HepG2 (cell line): Measurements from ENCODE around the gene C21orf58. TPM values are rescaled to one million over a fixed set of nuclear protein-coding genes. Genes with fewer than 3 reads are reported as not detected.

ENCODE experiments used
- CC2D1A ChIP-seq: sonication (generic); formaldehyde crosslinking; IDR thresholded peaks from 2 replicates; pipeline ENCODE4 v1.8.1; 2023; ENCODE audit warnings: mild to moderate bottlenecking, missing genetic modification reagents
- ERF ChIP-seq: IDR thresholded peaks from 2 replicates; pipeline ENCODE4 v1.6.1; 2018; ENCODE audit warnings: missing biosample characterization, missing genetic modification reagents
- HNF4A ChIP-seq: sonication (generic); formaldehyde crosslinking; IDR thresholded peaks from 2 replicates; pipeline ENCODE4 v1.4.0; 2020; ENCODE audit warnings: missing genetic modification reagents
- MAFG ChIP-seq: sonication (generic); formaldehyde crosslinking; IDR thresholded peaks from 2 replicates; pipeline ENCODE4 v1.5.1; 2020; ENCODE audit warnings: mild to moderate bottlenecking, missing genetic modification reagents
- MTF2 ChIP-seq: sonication (generic); formaldehyde crosslinking; IDR thresholded peaks from 2 replicates; pipeline ENCODE4 v1.5.0; 2020; ENCODE audit warnings: missing genetic modification reagents, borderline replicate concordance
- NAIF1 ChIP-seq: sonication (generic); formaldehyde crosslinking; IDR thresholded peaks from 2 replicates; pipeline ENCODE4 v1.5.0; 2020; ENCODE audit warnings: mild to moderate bottlenecking, missing genetic modification reagents, borderline replicate concordance
- RBM39 ChIP-seq: fragments of 200-400 bp; formaldehyde crosslinking; IDR thresholded peaks from one replicate; pipeline ENCODE4 v1.6.1; 2018; ENCODE audit warnings: antibody characterized with exemption, mild to moderate bottlenecking, low read depth, low read length; ENCODE audit not compliant: poor library complexity, severe bottlenecking
- SP140L ChIP-seq: sonication (generic); formaldehyde crosslinking; IDR thresholded peaks from 2 replicates; pipeline ENCODE4 v1.4.0; 2020; ENCODE audit warnings: missing genetic modification reagents, borderline replicate concordance
- ZNF143 ChIP-seq: sonication (generic); formaldehyde crosslinking; IDR thresholded peaks from 2 replicates; pipeline ENCODE4 v1.4.0; 2020; ENCODE audit warnings: missing genetic modification reagents
- ZNF207 ChIP-seq: fragments of 450-650 bp; IDR thresholded peaks from 2 replicates; pipeline ENCODE4 v1.6.1; 2016; ENCODE audit warnings: antibody characterized with exemption, borderline replicate concordance
- polyA plus RNA-seq, 8 experiments: library from polyadenylated mRNA; depleted of rRNA in 3 of 8; stranded (reverse) in 7 of 8; unstranded in 1 of 8; fragments of >200 nt; fragmentation: Illumina TruSeq in 4 of 8; extraction: Trizol in 4 of 8; gene quantifications; 2 replicates each; pipeline versions ENCODE4 v1.2.1 to v1.2.3, GENCODE V29; 2011 to 2016; ENCODE audit warnings: low read depth in 4 of 8, missing spikeins in 1 of 8, mixed read lengths in 1 of 8; ENCODE audit not compliant: insufficient read depth in 1 of 8
- total RNA-seq, 5 experiments: library from RNA; depleted of rRNA; stranded (reverse); fragments of >200 nt; fragmentation: Illumina TruSeq; extraction: Trizol; gene quantifications; 2 replicates each; pipeline ENCODE4 v1.2.3, GENCODE V29; 2016; ENCODE audit warnings: low read depth in 1 of 5
- TF ChIP-seq, protein P1 (sequence below): sonication (generic); formaldehyde crosslinking; IDR thresholded peaks from 2 replicates; pipeline ENCODE4 v1.9.0; 2021; ENCODE audit warnings: missing genetic modification reagents, mild to moderate bottlenecking, borderline replicate concordance
- TF ChIP-seq, protein P2 (sequence below): sonication (generic); formaldehyde crosslinking; IDR thresholded peaks from 2 replicates; pipeline ENCODE4 v1.4.0; 2020; ENCODE audit warnings: missing genetic modification reagents
- TF ChIP-seq, protein P3 (sequence below): sonication (generic); formaldehyde crosslinking; IDR thresholded peaks from 2 replicates; pipeline ENCODE4 v1.9.0; 2021; ENCODE audit warnings: mild to moderate bottlenecking, missing genetic modification reagents
- TF ChIP-seq, protein P4 (sequence below): IDR thresholded peaks from 2 replicates; pipeline ENCODE4 v1.6.1; 2012; ENCODE audit warnings: low read depth, low read length, improper control_type of control experiment
- TF ChIP-seq, protein P5 (sequence below): sonication (generic); formaldehyde crosslinking; IDR thresholded peaks from 2 replicates; pipeline ENCODE4 v1.4.0; 2020; ENCODE audit warnings: missing genetic modification reagents

C21orf58 gene
- total and polyA plus RNA-seq, 2 of the 13 experiments (the other 11 are each of a cell fraction or from before 2014, with no cell fraction given), result 3.5 to 6.8 TPM

DNA sequence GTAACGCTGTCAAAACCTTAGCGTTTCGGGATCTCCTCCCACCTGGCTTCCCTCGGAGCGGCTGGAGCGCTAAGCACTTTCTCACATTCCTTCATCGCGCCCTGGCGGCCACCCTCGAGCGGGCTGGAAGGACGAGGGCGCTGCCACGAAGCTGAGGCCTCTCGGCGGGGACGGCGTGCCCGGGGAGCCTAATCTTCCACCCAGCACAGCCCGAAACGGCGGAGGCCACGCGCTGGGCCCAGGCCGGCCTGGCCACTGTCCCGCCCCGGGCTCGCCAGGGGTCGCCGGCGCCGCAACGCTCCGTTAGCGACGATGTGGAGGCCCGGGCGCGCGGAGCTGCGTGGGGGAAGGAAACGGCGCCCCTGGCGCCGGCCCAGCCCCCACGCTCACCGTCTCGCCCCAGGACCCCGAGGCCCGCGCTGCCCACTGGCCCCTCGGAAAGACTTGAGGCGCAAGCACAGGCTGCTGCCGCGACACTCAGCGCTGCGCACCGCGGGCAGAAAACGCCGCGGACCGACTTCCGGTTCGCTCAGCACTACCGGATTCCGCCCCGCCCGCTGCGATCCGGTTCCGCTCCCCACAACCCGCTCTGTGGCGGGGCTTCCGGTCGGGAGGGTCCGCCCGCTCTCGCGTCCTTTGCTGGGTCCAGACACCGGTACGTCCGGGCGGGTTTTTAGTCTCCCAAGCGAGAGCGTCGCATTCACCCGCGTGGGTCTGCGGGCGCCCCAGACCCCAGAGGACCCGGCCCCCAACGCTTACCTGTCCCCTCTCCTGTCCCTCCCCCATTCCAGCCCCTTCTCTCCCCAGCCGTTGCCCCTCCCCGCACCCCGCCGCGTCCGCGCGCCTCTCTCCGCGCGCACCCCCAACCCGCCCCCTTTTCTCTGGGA, 37.7 kb downstream of the C21orf58 start, which contains the start of gene YBEY (continued):
- TF ChIP-seq, protein P1, sequence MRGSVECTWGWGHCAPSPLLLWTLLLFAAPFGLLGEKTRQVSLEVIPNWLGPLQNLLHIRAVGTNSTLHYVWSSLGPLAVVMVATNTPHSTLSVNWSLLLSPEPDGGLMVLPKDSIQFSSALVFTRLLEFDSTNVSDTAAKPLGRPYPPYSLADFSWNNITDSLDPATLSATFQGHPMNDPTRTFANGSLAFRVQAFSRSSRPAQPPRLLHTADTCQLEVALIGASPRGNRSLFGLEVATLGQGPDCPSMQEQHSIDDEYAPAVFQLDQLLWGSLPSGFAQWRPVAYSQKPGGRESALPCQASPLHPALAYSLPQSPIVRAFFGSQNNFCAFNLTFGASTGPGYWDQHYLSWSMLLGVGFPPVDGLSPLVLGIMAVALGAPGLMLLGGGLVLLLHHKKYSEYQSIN (CRISPR knock-in tag), result no peak
- TF ChIP-seq, protein P2, sequence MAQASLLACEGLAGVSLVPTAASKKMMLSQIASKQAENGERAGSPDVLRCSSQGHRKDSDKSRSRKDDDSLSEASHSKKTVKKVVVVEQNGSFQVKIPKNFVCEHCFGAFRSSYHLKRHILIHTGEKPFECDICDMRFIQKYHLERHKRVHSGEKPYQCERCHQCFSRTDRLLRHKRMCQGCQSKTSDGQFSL, result no peak
- TF ChIP-seq NAIF1 (CRISPR knock-in tag), result peak; percentile 63; the same call in 1 of the 2 replicates
- TF ChIP-seq HNF4A (CRISPR knock-in tag), result no peak
- TF ChIP-seq, protein P3, sequence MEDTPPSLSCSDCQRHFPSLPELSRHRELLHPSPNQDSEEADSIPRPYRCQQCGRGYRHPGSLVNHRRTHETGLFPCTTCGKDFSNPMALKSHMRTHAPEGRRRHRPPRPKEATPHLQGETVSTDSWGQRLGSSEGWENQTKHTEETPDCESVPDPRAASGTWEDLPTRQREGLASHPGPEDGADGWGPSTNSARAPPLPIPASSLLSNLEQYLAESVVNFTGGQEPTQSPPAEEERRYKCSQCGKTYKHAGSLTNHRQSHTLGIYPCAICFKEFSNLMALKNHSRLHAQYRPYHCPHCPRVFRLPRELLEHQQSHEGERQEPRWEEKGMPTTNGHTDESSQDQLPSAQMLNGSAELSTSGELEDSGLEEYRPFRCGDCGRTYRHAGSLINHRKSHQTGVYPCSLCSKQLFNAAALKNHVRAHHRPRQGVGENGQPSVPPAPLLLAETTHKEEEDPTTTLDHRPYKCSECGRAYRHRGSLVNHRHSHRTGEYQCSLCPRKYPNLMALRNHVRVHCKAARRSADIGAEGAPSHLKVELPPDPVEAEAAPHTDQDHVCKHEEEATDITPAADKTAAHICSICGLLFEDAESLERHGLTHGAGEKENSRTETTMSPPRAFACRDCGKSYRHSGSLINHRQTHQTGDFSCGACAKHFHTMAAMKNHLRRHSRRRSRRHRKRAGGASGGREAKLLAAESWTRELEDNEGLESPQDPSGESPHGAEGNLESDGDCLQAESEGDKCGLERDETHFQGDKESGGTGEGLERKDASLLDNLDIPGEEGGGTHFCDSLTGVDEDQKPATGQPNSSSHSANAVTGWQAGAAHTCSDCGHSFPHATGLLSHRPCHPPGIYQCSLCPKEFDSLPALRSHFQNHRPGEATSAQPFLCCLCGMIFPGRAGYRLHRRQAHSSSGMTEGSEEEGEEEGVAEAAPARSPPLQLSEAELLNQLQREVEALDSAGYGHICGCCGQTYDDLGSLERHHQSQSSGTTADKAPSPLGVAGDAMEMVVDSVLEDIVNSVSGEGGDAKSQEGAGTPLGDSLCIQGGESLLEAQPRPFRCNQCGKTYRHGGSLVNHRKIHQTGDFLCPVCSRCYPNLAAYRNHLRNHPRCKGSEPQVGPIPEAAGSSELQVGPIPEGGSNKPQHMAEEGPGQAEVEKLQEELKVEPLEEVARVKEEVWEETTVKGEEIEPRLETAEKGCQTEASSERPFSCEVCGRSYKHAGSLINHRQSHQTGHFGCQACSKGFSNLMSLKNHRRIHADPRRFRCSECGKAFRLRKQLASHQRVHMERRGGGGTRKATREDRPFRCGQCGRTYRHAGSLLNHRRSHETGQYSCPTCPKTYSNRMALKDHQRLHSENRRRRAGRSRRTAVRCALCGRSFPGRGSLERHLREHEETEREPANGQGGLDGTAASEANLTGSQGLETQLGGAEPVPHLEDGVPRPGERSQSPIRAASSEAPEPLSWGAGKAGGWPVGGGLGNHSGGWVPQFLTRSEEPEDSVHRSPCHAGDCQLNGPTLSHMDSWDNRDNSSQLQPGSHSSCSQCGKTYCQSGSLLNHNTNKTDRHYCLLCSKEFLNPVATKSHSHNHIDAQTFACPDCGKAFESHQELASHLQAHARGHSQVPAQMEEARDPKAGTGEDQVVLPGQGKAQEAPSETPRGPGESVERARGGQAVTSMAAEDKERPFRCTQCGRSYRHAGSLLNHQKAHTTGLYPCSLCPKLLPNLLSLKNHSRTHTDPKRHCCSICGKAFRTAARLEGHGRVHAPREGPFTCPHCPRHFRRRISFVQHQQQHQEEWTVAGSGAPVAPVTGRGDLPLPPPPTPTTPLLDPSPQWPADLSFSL (CRISPR knock-in tag), result no peak
- TF ChIP-seq ZNF207, result no peak
- TF ChIP-seq SP140L, result no peak; the same call in 1 of the 2 replicates
- no peak for TF ChIP-seq MAFG (CRISPR knock-in tag)
- peak; percentile 58 for TF ChIP-seq ERF (CRISPR knock-in tag)
- TF ChIP-seq RBM39, result peak; percentile 85
- peak; percentile 98 for TF ChIP-seq MTF2 (CRISPR knock-in tag)
- TF ChIP-seq, protein P4, sequence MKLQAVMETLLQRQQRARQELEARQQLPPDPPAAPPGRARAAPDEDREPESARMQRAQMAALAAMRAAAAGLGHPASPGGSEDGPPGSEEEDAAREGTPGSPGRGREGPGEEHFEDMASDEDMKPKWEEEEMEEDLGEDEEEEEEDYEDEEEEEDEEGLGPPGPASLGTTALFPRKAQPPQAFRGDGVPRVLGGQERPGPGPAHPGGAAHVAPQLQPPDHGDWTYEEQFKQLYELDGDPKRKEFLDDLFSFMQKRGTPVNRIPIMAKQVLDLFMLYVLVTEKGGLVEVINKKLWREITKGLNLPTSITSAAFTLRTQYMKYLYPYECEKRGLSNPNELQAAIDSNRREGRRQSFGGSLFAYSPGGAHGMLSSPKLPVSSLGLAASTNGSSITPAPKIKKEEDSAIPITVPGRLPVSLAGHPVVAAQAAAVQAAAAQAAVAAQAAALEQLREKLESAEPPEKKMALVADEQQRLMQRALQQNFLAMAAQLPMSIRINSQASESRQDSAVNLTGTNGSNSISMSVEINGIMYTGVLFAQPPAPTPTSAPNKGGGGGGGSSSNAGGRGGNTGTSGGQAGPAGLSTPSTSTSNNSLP, result no peak
- TF ChIP-seq CC2D1A, result no peak
- peak; percentile 58 for TF ChIP-seq ZNF143
- TF ChIP-seq, protein P5, sequence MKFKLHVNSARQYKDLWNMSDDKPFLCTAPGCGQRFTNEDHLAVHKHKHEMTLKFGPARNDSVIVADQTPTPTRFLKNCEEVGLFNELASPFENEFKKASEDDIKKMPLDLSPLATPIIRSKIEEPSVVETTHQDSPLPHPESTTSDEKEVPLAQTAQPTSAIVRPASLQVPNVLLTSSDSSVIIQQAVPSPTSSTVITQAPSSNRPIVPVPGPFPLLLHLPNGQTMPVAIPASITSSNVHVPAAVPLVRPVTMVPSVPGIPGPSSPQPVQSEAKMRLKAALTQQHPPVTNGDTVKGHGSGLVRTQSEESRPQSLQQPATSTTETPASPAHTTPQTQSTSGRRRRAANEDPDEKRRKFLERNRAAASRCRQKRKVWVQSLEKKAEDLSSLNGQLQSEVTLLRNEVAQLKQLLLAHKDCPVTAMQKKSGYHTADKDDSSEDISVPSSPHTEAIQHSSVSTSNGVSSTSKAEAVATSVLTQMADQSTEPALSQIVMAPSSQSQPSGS (CRISPR knock-in tag), result peak; percentile 29; the same call in 1 of the 2 replicates
